Measurements from ENCODE around the gene ANKLE2. TPM values are rescaled to one million over a fixed set of nuclear protein-coding genes. Genes with fewer than 3 reads are reported as not detected.

Gene ANKLE2
- polyA plus RNA-seq, 1 of the 3 experiments (the other 2 are of a cell fraction): 55.1 TPM

- ChIA-PET POLR2A (no interaction called here), CTCF (no interaction called here)
- Histone ChIP-seq H3K27me3 (ENCODE audit: insufficient read depth) (no peaks in the 10 kb centered on the region), H3K36me3 (replicated peaks in 1 of 2; ENCODE audit: control insufficient read depth in 1 of 2, insufficient read depth in 2 of 2, low read length in 1 of 2) (peaks cover 55 to 60% of the 10 kb centered on the region in 2 experiments), H3K9me3 (no peaks in the 10 kb centered on the region), H3F3A (replicated peaks; ENCODE audit: insufficient read depth) (peaks cover 4% of the 10 kb centered on the region), H2AFZ (ENCODE audit: low read depth) (no peak overlapping the region), H3K4me3 (ENCODE audit: low read depth in 2 of 2, low read length in 1 of 2) (no peak overlapping the region), H3K4me1 (ENCODE audit: control insufficient read depth in 1 of 2, insufficient read depth in 2 of 2, low read depth in 1 of 2, low read length in 1 of 2) (no peaks in the 10 kb centered on the region), H3K79me2 (ENCODE audit: insufficient read depth) (peaks cover 95% of the 10 kb centered on the region), H3K9me2 (no peaks in the 10 kb centered on the region), H4K20me1 (ENCODE audit: insufficient read depth) (peaks cover 60% of the 10 kb centered on the region; the same call in 1 of the 2 replicates), H3K4me2 (no peak overlapping the region), H3K9ac (no peak overlapping the region), H3K27ac (ENCODE audit: low read depth in 2 of 2, low read length in 1 of 2) (no peak overlapping the region)
- WGBS (ENCODE audit: low lambda C conversion rate): 91% methylated on average over 7 of the region's 10 CpGs
- no peak for TF ChIP-seq RFX5 (IDR thresholded peaks at IDR 0.05; ENCODE audit: low read length)
- DNase-seq: no peak
Measured at GRCh38 chr12:132748319-132748718, 13.3 kb downstream of the ANKLE2 start.

GRCh38 chr12:132747896-132748295, 13.7 kb downstream of the ANKLE2 start:
- Histone ChIP-seq H2AFZ (ENCODE audit: low read depth) (no peak overlapping the region), H3K27me3 (ENCODE audit: insufficient read depth) (no peaks in the 10 kb centered on the region), H4K20me1 (ENCODE audit: insufficient read depth) (peaks cover 59% of the 10 kb centered on the region; the same call in 1 of the 2 replicates), H3K4me3 (ENCODE audit: low read depth in 2 of 2, low read length in 1 of 2) (no peak overlapping the region), H3K9me3 (no peaks in the 10 kb centered on the region), H3K27ac (ENCODE audit: low read depth in 2 of 2, low read length in 1 of 2) (no peak overlapping the region), H3K9ac (no peak overlapping the region), H3F3A (replicated peaks; ENCODE audit: insufficient read depth) (peaks cover 8% of the 10 kb centered on the region), H3K79me2 (ENCODE audit: insufficient read depth) (peaks cover 95% of the 10 kb centered on the region), H3K9me2 (no peaks in the 10 kb centered on the region), H3K4me1 (ENCODE audit: control insufficient read depth in 1 of 2, insufficient read depth in 2 of 2, low read depth in 1 of 2, low read length in 1 of 2) (no peaks in the 10 kb centered on the region), H3K36me3 (replicated peaks in 1 of 2; ENCODE audit: control insufficient read depth in 1 of 2, insufficient read depth in 2 of 2, low read length in 1 of 2) (peaks cover 55 to 64% of the 10 kb centered on the region in 2 experiments), H3K4me2 (no peak overlapping the region)
- TF ChIP-seq, protein P1, sequence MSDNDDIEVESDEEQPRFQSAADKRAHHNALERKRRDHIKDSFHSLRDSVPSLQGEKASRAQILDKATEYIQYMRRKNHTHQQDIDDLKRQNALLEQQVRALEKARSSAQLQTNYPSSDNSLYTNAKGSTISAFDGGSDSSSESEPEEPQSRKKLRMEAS (IDR thresholded peaks at IDR 0.05; ENCODE audit: low read depth): no peak
- no peak for TF ChIP-seq IRF3 (IDR thresholded peaks at IDR 0.05; ENCODE audit: low read depth, low read length)
- DNase-seq: no peak
- POLR2A ChIA-PET: no interaction called here
- CTCF ChIA-PET: interaction anchor here (1.2 kb wide), 1 partner anchor 12 kb away, joined by 3 read pairs; no protein-coding TSS in a partner anchor
- WGBS (ENCODE audit: low lambda C conversion rate): 93% methylated on average over 21 of the region's 22 CpGs

GRCh38 chr12:132747395-132747794, 14.2 kb downstream of the ANKLE2 start:
- Histone ChIP-seq H3K4me1 (ENCODE audit: control insufficient read depth in 1 of 2, insufficient read depth in 2 of 2, low read depth in 1 of 2, low read length in 1 of 2) (no peaks in the 10 kb centered on the region), H3F3A (replicated peaks; ENCODE audit: insufficient read depth) (peaks cover 8% of the 10 kb centered on the region), H3K9me2 (no peaks in the 10 kb centered on the region), H3K9ac (no peak overlapping the region), H3K36me3 (replicated peaks in 1 of 2; ENCODE audit: control insufficient read depth in 1 of 2, insufficient read depth in 2 of 2, low read length in 1 of 2) (peaks cover 52 to 69% of the 10 kb centered on the region in 2 experiments), H3K27me3 (ENCODE audit: insufficient read depth) (no peaks in the 10 kb centered on the region), H3K4me3 (ENCODE audit: low read depth in 2 of 2, low read length in 1 of 2) (no peak overlapping the region), H2AFZ (ENCODE audit: low read depth) (no peak overlapping the region), H3K9me3 (no peaks in the 10 kb centered on the region), H3K4me2 (no peak overlapping the region), H4K20me1 (ENCODE audit: insufficient read depth) (peaks cover 59% of the 10 kb centered on the region; the same call in 1 of the 2 replicates), H3K27ac (ENCODE audit: low read depth in 2 of 2, low read length in 1 of 2) (no peak overlapping the region), H3K79me2 (ENCODE audit: insufficient read depth) (peaks cover 95% of the 10 kb centered on the region)
- DNase-seq: no peak
- WGBS (ENCODE audit: low lambda C conversion rate): 90% methylated on average over 11 of the region's 11 CpGs
- TF ChIP-seq CHD2 (IDR thresholded peaks at IDR 0.05; ENCODE audit: low read length, partially characterized antibody) (no peak), YY1 (IDR thresholded peaks at IDR 0.05; ENCODE audit: low read depth) (no peak)
- ChIA-PET CTCF (interaction anchor here (1.2 kb wide), 1 partner anchor 12 kb away, joined by 3 read pairs; no protein-coding TSS in a partner anchor), POLR2A (no interaction called here)

Measured in SK-N-SH (cell line).